Liver (tissue), 9 donors: Measurements from ENCODE around the gene FRMD1. TPM values are rescaled to one million over a fixed set of nuclear protein-coding genes. Genes with fewer than 3 reads are reported as not detected.

Source experiments
- DNase-seq: peaks from one replicate; pipeline ENCODE4 v3.0.0-alpha.2; 2017; ENCODE audit warnings: low spot score
- H3K27ac ChIP-seq, 2 donors: one replicate each; pipeline ENCODE4 v1.7.0; 2013; ENCODE audit warnings: inconsistent platforms in 2 of 2, low read length in 2 of 2, control low read depth in 1 of 2, low read depth in 1 of 2, mild to moderate bottlenecking in 1 of 2
- H3K27me3 ChIP-seq, 4 donors: one replicate each; pipeline versions ENCODE4 v1.6.1 to v1.7.0; 2013; ENCODE audit warnings: low read length in 3 of 4, inconsistent platforms in 1 of 4, mild to moderate bottlenecking in 1 of 4, moderate library complexity in 1 of 4; ENCODE audit not compliant: control insufficient read depth in 4 of 4, insufficient read depth in 4 of 4
- H3K36me3 ChIP-seq, 4 donors: one replicate each; pipeline versions ENCODE4 v1.6.1 to v1.7.0; 2013; ENCODE audit warnings: low read length in 3 of 4, mild to moderate bottlenecking in 3 of 4, low read depth in 1 of 4, moderate library complexity in 1 of 4; ENCODE audit not compliant: control insufficient read depth in 4 of 4, insufficient read depth in 3 of 4
- H3K4me1 ChIP-seq, 4 donors: one replicate each; pipeline versions ENCODE4 v1.6.1 to v1.7.0; 2013; ENCODE audit warnings: low read length in 3 of 4, mild to moderate bottlenecking in 3 of 4, moderate library complexity in 1 of 4; ENCODE audit not compliant: control insufficient read depth in 4 of 4, insufficient read depth in 4 of 4
- H3K4me3 ChIP-seq, 3 donors: one replicate each; pipeline versions ENCODE4 v1.6.1 to v1.7.0; 2013; ENCODE audit warnings: low read length in 3 of 3, control low read depth in 1 of 3, low read depth in 1 of 3, mild to moderate bottlenecking in 1 of 3
- H3K9ac ChIP-seq, 2 donors: one replicate each; pipeline ENCODE4 v1.7.0; 2013; ENCODE audit warnings: low read length in 2 of 2, mild to moderate bottlenecking in 2 of 2, moderate library complexity in 2 of 2, control low read depth in 1 of 2, low read depth in 1 of 2
- H3K9me3 ChIP-seq, 4 donors: one replicate each; pipeline versions ENCODE4 v1.6.1 to v1.7.0; 2013; ENCODE audit warnings: low read length in 3 of 4; ENCODE audit not compliant: control insufficient read depth in 4 of 4
- CTCF ChIP-seq: fragments of 150-350 bp; IDR thresholded peaks from 2 replicates; pipeline ENCODE4 v1.5.1; 2017; ENCODE audit warnings: improper control_type of control experiment, low read depth, low read length; ENCODE audit not compliant: missing input control
- EGR1 ChIP-seq, 2 donors: IDR thresholded peaks; 2 replicates each; pipeline ENCODE4 v1.6.1; 2016 to 2018; ENCODE audit warnings: antibody characterized with exemption in 2 of 2, low read depth in 2 of 2
- FOXA1 ChIP-seq: IDR thresholded peaks from 2 replicates; pipeline ENCODE4 v1.6.1; 2016; ENCODE audit warnings: antibody characterized with exemption
- FOXA2 ChIP-seq: IDR thresholded peaks from 2 replicates; pipeline ENCODE4 v1.6.1; 2016; ENCODE audit warnings: antibody characterized with exemption
- GABPA ChIP-seq, 2 donors: IDR thresholded peaks in 1 of 2; conservative IDR thresholded peaks in 1 of 2; 2 replicates each; pipeline ENCODE4 v1.6.1; 2016; ENCODE audit warnings: antibody characterized with exemption in 2 of 2, mild to moderate bottlenecking in 1 of 2, moderate library complexity in 1 of 2
- HNF4A ChIP-seq, 2 donors: conservative IDR thresholded peaks; 2 replicates each; pipeline ENCODE4 v1.6.1; 2016; ENCODE audit warnings: antibody characterized with exemption in 2 of 2, mild to moderate bottlenecking in 2 of 2
- HNF4G ChIP-seq: IDR thresholded peaks from 2 replicates; pipeline ENCODE4 v1.6.1; 2016; ENCODE audit warnings: antibody characterized with exemption
- JUND ChIP-seq, 2 donors: IDR thresholded peaks; 2 replicates each; pipeline ENCODE4 v1.6.1; 2016; ENCODE audit warnings: antibody characterized with exemption in 2 of 2
- MAX ChIP-seq: IDR thresholded peaks from 2 replicates; pipeline ENCODE4 v1.6.1; 2016; ENCODE audit warnings: antibody characterized with exemption
- NR2F2 ChIP-seq: IDR thresholded peaks from 2 replicates; pipeline ENCODE4 v1.6.1; 2016; ENCODE audit warnings: antibody characterized with exemption
- RAD21 ChIP-seq, 2 donors: IDR thresholded peaks; 2 replicates each; pipeline ENCODE4 v1.6.1; 2016; ENCODE audit warnings: antibody characterized with exemption in 2 of 2, mild to moderate bottlenecking in 2 of 2
- REST ChIP-seq: IDR thresholded peaks from 2 replicates; pipeline ENCODE4 v1.6.1; 2016; ENCODE audit warnings: antibody characterized with exemption, mild to moderate bottlenecking
- RXRA ChIP-seq, 2 donors: IDR thresholded peaks; 2 replicates each; pipeline ENCODE4 v1.6.1; 2017 to 2018; ENCODE audit warnings: antibody characterized with exemption in 2 of 2, mild to moderate bottlenecking in 1 of 2
- TAF1 ChIP-seq: conservative IDR thresholded peaks from 2 replicates; pipeline ENCODE4 v1.6.1; 2016; ENCODE audit warnings: antibody characterized with exemption, mild to moderate bottlenecking
- YY1 ChIP-seq: IDR thresholded peaks from 2 replicates; pipeline ENCODE4 v1.6.1; 2016; ENCODE audit warnings: antibody characterized with exemption, mild to moderate bottlenecking
- ZBTB33 ChIP-seq: IDR thresholded peaks from 2 replicates; pipeline ENCODE4 v1.6.1; 2016; ENCODE audit warnings: antibody characterized with exemption
- WGBS: extraction: QIAGEN DNeasy Blood & Tissue Kit; methylation state at CpG from one replicate; pipeline ENCODE4 v1.1.7; 2013; 5-methylcytosine and 5-hydroxymethylcytosine counted together
- polyA plus RNA-seq, 2 donors: library from polyadenylated mRNA; stranded (reverse) in 1 of 2; unstranded in 1 of 2; fragments of 200-250 nt in 1 of 2; fragments of >200 nt in 1 of 2; fragmentation: Nextera tagmentation in 1 of 2; extraction: Ambion mirVana in 1 of 2; gene quantifications; one replicate each; pipeline versions ENCODE4 v1.2.1 to v1.2.3, GENCODE V29; 2013 to 2015
- total RNA-seq, 2 donors: library from RNA; depleted of rRNA; stranded (reverse); fragments of >200 nt; gene quantifications; one replicate each; pipeline ENCODE4 v1.2.3, GENCODE V29; 2014
- donor health status: healthy.
- donor health status: healthy.
- donor health status: healthy.
- donor health status: healthy.
- donor health status: healthy.

Gene FRMD1
- total and polyA plus RNA-seq, 4 donors = 0.04 to 0.17 (median 0.12) TPM

GRCh38 chr6:168045706-168046620 lies 33.0 kb downstream of the FRMD1 start:
- TF ChIP-seq FOXA1 (no peak), CTCF (no peak), EGR1 (IDR thresholded peaks at IDR 0.05; ENCODE audit: low read depth in 2 of 2) (no peak), ZBTB33 (no peak), NR2F2 (no peak), HNF4G (no peak), FOXA2 (no peak), RAD21 (IDR thresholded peaks at IDR 0.05) (no peak), RXRA (IDR thresholded peaks at IDR 0.05) (no peak), MAX (no peak), TAF1 (no peak), GABPA (IDR thresholded peaks at IDR 0.05 in 1 of 2, conservative IDR thresholded peaks at IDR 0.05 in 1 of 2) (no peak), JUND (IDR thresholded peaks at IDR 0.05) (no peak)
- H3K9me3 ChIP-seq = peaks cover 0 to 8% (median 6%) of the 10 kb centered on the region in 4 donors
- H3K4me3 ChIP-seq = no peak overlapping the region
- no peak for DNase-seq
- H3K4me1 ChIP-seq = no peaks in the 10 kb centered on the region
- no peak overlapping the region for H3K9ac ChIP-seq
- whole genome bisulfite sequencing = 86% methylated on average over 20 of the region's 20 CpGs
- no peaks in the 10 kb centered on the region for H3K27me3 ChIP-seq
- H3K36me3 ChIP-seq = no peaks in the 10 kb centered on the region
- H3K27ac ChIP-seq = no peak overlapping the region

- H3K36me3 ChIP-seq = no peaks in the 10 kb centered on the region
- TF ChIP-seq HNF4A (conservative IDR thresholded peaks at IDR 0.05) = no peak
- no peak for TF ChIP-seq YY1
- TF ChIP-seq RAD21 (IDR thresholded peaks at IDR 0.05) = no peak
- no peak for TF ChIP-seq TAF1
- TF ChIP-seq ZBTB33 = no peak
- TF ChIP-seq GABPA (IDR thresholded peaks at IDR 0.05 in 1 of 2, conservative IDR thresholded peaks at IDR 0.05 in 1 of 2) = no peak
- no peak for TF ChIP-seq REST
- no peak for TF ChIP-seq FOXA1
- TF ChIP-seq HNF4G = no peak
- H3K9ac ChIP-seq = no peak overlapping the region
- H3K27me3 ChIP-seq = no peaks in the 10 kb centered on the region
- H3K9me3 ChIP-seq = peaks cover 4 to 14% (median 12%) of the 10 kb centered on the region in 4 donors
- no peak overlapping the region for H3K4me3 ChIP-seq
- 95% methylated on average over 19 of the region's 19 CpGs for WGBS
- H3K27ac ChIP-seq = no peak overlapping the region
- H3K4me1 ChIP-seq = no peaks in the 10 kb centered on the region
- DNase-seq = no peak
Observed at GRCh38 chr6:168045141-168045691, 33.8 kb downstream of the FRMD1 start.
